ENCODE measurements around the gene GARIN5B. TPM values are rescaled to one million over a fixed set of nuclear protein-coding genes. Genes with fewer than 3 reads are reported as not detected.

GARIN5B gene
- total and polyA plus RNA-seq, 8 donors, result 0.04 to 0.06 TPM; not detected in 6

GRCh38 chr19:55386493-55386971, 23.5 kb upstream of the GARIN5B start:
- intact Hi-C loops (cut with DNase I), result loop anchor here in 1 of 2 donors (10.0 kb wide), 1 partner anchor 82 kb away; no protein-coding TSS in a partner anchor
- Histone ChIP-seq H3K36me3 (peaks cover 0 to 52% of the 10 kb centered on the region in 2 donors), H3K4me3 (peak overlapping the region; percentile 86 to 91), H3K27me3 (no peaks in the 10 kb centered on the region), H3K27ac (peak overlapping the region; percentile 96 to 97), H3K4me1 (peaks cover 30 to 63% of the 10 kb centered on the region in 2 donors), H3K9me3 (no peaks in the 10 kb centered on the region)
- no peak for TF ChIP-seq CTCF (IDR thresholded peaks at IDR 0.05)
- ATAC-seq (no peak), DNase-seq (peak in 1 of 4 donors; percentile 82)

- Histone ChIP-seq H3K27ac (peak within 1 kb of the TSS; percentile 96 to 97), H3K27me3 (no peaks in the 10 kb centered on the region), H3K9me3 (no peaks in the 10 kb centered on the region), H3K36me3 (peaks cover 0 to 45% of the 10 kb centered on the region in 2 donors), H3K4me3 (peak within 1 kb of the TSS; percentile 86 to 91), H3K4me1 (peaks cover 30 to 63% of the 10 kb centered on the region in 2 donors)
- DNase-seq, result peak; percentile 97 to 99 (median 98)
- intact Hi-C loops (cut with DNase I), result loop anchor here in 1 of 2 donors (10.0 kb wide), 1 partner anchor 81 kb away; no protein-coding TSS in a partner anchor
- peak; percentile 87 for ATAC-seq
- peak in 1 of 2 donors; percentile 10 for TF ChIP-seq CTCF (IDR thresholded peaks at IDR 0.05)
Observed at GRCh38 chr19:55385724-55386492, 22.8 kb upstream of the GARIN5B start, which contains the start of gene RPL28. Gene RPL28 (plus strand): TSS chr19:55385932. CDS start chr19:55386358, 426 bp downstream.

- peaks cover 30 to 59% of the 10 kb centered on the region in 2 donors for H3K4me1 ChIP-seq
- intact Hi-C loops (cut with DNase I), result loop anchor here in 1 of 2 donors (10.0 kb wide), 1 partner anchor 80 kb away; no protein-coding TSS in a partner anchor
- no peaks in the 10 kb centered on the region for H3K27me3 ChIP-seq
- TF ChIP-seq CTCF (IDR thresholded peaks at IDR 0.05), result no peak
- ATAC-seq, result peak; percentile 86
- peak overlapping the region; percentile 86 to 91 for H3K4me3 ChIP-seq
- H3K36me3 ChIP-seq, result peaks cover 0 to 37% of the 10 kb centered on the region in 2 donors
- peak overlapping the region; percentile 96 to 97 for H3K27ac ChIP-seq
- H3K9me3 ChIP-seq, result no peaks in the 10 kb centered on the region
- peak; percentile 93 to 97 (median 95) for DNase-seq
Observed at GRCh38 chr19:55384920-55385723, 22.1 kb upstream of the GARIN5B start.

- peak in 2 of 4 donors; percentile 73 to 92 for DNase-seq
- Histone ChIP-seq H3K27ac (peak within 1 kb of the TSS; percentile 96 to 97), H3K4me3 (peak within 1 kb of the TSS; percentile 86 to 91), H3K36me3 (peaks cover 0 to 29% of the 10 kb centered on the region in 2 donors), H3K9me3 (no peaks in the 10 kb centered on the region), H3K4me1 (peaks cover 30 to 51% of the 10 kb centered on the region in 2 donors), H3K27me3 (no peaks in the 10 kb centered on the region)
- intact Hi-C loops (cut with DNase I), result loop anchor here in 1 of 2 donors (10.0 kb wide), 1 partner anchor 80 kb away; no protein-coding TSS in a partner anchor
- TF ChIP-seq CTCF (IDR thresholded peaks at IDR 0.05), result no peak
- ATAC-seq, result peak; percentile 53
Observed at GRCh38 chr19:55384131-55384919, 21.3 kb upstream of the GARIN5B start, which contains the start of gene TMEM238. Gene TMEM238 (minus strand): TSS chr19:55384292. CDS start chr19:55384259, 33 bp downstream.
